Amygdala (tissue), 56 donors: ENCODE data around the gene NAP1L4.

Experiments used
- DNase-seq, 56 donors: peaks; one replicate each; lab custom pipeline; 2025; lab: John Stamatoyannopoulos, UW

The NAP1L4 gene

GRCh38 chr11:2896047-2896446 lies 96.1 kb downstream of the NAP1L4 start:
- DNase-seq: no peak
